Thymus (tissue), 11 donors: ENCODE results near the gene EEIG1. TPM values are rescaled to one million over a fixed set of nuclear protein-coding genes. Genes with fewer than 3 reads are reported as not detected.

ENCODE experiments used
- DNase-seq, 9 donors: peaks; one replicate each; pipeline ENCODE4 v3.0.0-alpha.2; 2013; ENCODE audit warnings: low spot score in 9 of 9, low read depth in 6 of 9, missing footprints in 1 of 9
- H3K27ac ChIP-seq, 2 donors: one replicate each; pipeline ENCODE4 v1.5.1; 2013; ENCODE audit warnings: control low read depth in 1 of 2, low read depth in 1 of 2, low read length in 1 of 2, mild to moderate bottlenecking in 1 of 2, moderate library complexity in 1 of 2
- H3K27me3 ChIP-seq, 2 donors: one replicate each; pipeline ENCODE4 v1.5.1; 2013; ENCODE audit warnings: low read length in 1 of 2; ENCODE audit not compliant: control insufficient read depth in 2 of 2, insufficient read depth in 1 of 2
- H3K36me3 ChIP-seq, 2 donors: one replicate each; pipeline ENCODE4 v1.5.1; 2013; ENCODE audit warnings: low read length in 1 of 2, mild to moderate bottlenecking in 1 of 2, moderate library complexity in 1 of 2; ENCODE audit not compliant: control insufficient read depth in 2 of 2, insufficient read depth in 2 of 2
- H3K4me1 ChIP-seq, 2 donors: one replicate each; pipeline ENCODE4 v1.5.1; 2013; ENCODE audit warnings: low read length in 2 of 2; ENCODE audit not compliant: control insufficient read depth in 2 of 2, insufficient read depth in 2 of 2
- H3K4me3 ChIP-seq, 2 donors: one replicate each; pipeline ENCODE4 v1.5.1; 2013; ENCODE audit warnings: low read length in 2 of 2, control low read depth in 1 of 2, mild to moderate bottlenecking in 1 of 2
- H3K9me3 ChIP-seq, 2 donors: one replicate each; pipeline ENCODE4 v1.5.1; 2013; ENCODE audit warnings: low read length in 1 of 2, mild to moderate bottlenecking in 1 of 2; ENCODE audit not compliant: control insufficient read depth in 2 of 2, insufficient read depth in 1 of 2
- WGBS: extraction: QIAGEN DNeasy Blood & Tissue Kit; methylation state at CpG from one replicate; pipeline ENCODE4 v1.1.7; 2013; 5-methylcytosine and 5-hydroxymethylcytosine counted together
- polyA plus RNA-seq: library from polyadenylated mRNA; stranded (reverse); fragments of 200-250 nt; gene quantifications from one replicate; pipeline ENCODE4 v1.2.3, GENCODE V29; 2013
- total RNA-seq: library from RNA; stranded (reverse); fragments of 120-200 nt; gene quantifications from one replicate; pipeline ENCODE4 v1.2.4, GENCODE V29; 2013
- donor health status: healthy.

Gene EEIG1
- total and polyA plus RNA-seq, 2 donors: 12.9 to 51.4 TPM

DNA sequence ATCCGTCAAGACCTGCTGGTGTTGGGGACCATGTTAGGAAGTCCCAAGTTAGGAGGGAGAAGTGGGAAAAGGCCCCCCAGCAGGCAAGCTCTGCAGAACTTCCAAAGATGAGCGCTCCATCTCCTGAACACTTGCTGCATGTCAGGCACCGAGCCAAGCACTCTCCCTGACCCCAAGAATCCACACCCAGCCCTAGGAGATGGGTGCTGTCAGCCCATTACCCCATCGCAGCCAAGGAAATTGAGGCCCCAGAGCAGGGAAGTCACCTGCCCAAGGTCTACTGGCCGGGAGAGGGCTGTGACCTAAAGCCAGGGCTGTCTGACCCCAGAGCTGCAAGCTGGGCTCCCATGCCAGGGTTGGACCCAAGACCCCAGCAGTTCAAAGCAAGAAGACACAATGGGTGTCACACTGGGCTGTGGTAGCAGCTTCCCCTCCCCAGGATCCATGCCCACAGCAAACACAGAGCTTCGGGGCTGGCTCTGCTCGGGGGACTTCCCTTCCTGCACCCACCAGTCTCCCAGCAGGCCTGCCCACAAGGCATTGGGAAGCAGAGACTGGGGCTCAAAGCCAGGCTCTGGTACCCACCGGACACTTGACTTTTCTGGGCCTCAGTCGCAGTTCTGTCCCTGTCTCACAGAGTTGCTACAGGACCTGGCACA is 13.5 kb downstream of the EEIG1 start:
- Histone ChIP-seq H3K4me3 (no peak overlapping the region), H3K4me1 (peaks cover 65 to 98% of the 10 kb centered on the region in 2 donors), H3K27ac (peak overlapping the region; percentile 46 to 97), H3K27me3 (no peaks in the 10 kb centered on the region), H3K36me3 (peaks cover 25 to 62% of the 10 kb centered on the region in 2 donors), H3K9me3 (no peaks in the 10 kb centered on the region)
- DNase-seq: no peak
- 71% methylated on average over 9 of the region's 9 CpGs for WGBS

- Histone ChIP-seq H3K4me3 (no peak overlapping the region), H3K4me1 (peaks cover 62 to 98% of the 10 kb centered on the region in 2 donors), H3K27ac (peak overlapping the region; percentile 69 to 97), H3K36me3 (peaks cover 30 to 64% of the 10 kb centered on the region in 2 donors), H3K27me3 (no peaks in the 10 kb centered on the region), H3K9me3 (no peaks in the 10 kb centered on the region)
- DNase-seq: no peak
- 65% methylated on average over 8 of the region's 8 CpGs for WGBS
Measured at GRCh38 chr9:127966416-127967150, 14.2 kb downstream of the EEIG1 start.

- WGBS: 91% methylated on average over 6 of the region's 6 CpGs
Measured at GRCh38 chr9:127965953-127966352, 14.8 kb downstream of the EEIG1 start.

GRCh38 chr9:127963359-127964064 is 17.3 kb downstream of the EEIG1 start:
- DNase-seq: no peak
- Histone ChIP-seq H3K9me3 (no peaks in the 10 kb centered on the region), H3K36me3 (peaks cover 37 to 74% of the 10 kb centered on the region in 2 donors), H3K4me1 (peaks cover 45 to 85% of the 10 kb centered on the region in 2 donors), H3K27me3 (no peaks in the 10 kb centered on the region), H3K27ac (peak overlapping the region; percentile 46 to 67), H3K4me3 (no peak overlapping the region)
- 94% methylated on average over 19 of the region's 19 CpGs for WGBS

More at GRCh38 chr9:127965953-127966352, 14.8 kb downstream of the EEIG1 start:
- H3K9me3 ChIP-seq: no peaks in the 10 kb centered on the region
- no peaks in the 10 kb centered on the region for H3K27me3 ChIP-seq
- peaks cover 34 to 70% of the 10 kb centered on the region in 2 donors for H3K36me3 ChIP-seq
- H3K4me3 ChIP-seq: no peak overlapping the region
- no peak for DNase-seq
- H3K27ac ChIP-seq: peak overlapping the region; percentile 81 to 97
- peaks cover 63 to 98% of the 10 kb centered on the region in 2 donors for H3K4me1 ChIP-seq

GRCh38 chr9:127963041-127963358 is 17.8 kb downstream of the EEIG1 start:
- Histone ChIP-seq H3K9me3 (no peaks in the 10 kb centered on the region), H3K27me3 (no peaks in the 10 kb centered on the region), H3K36me3 (peaks cover 37 to 69% of the 10 kb centered on the region in 2 donors), H3K4me1 (peaks cover 40 to 80% of the 10 kb centered on the region in 2 donors), H3K4me3 (no peak overlapping the region), H3K27ac (peak overlapping the region; percentile 46 to 67)
- 90% methylated on average over 3 of the region's 3 CpGs for WGBS
- no peak for DNase-seq

- WGBS: 73% methylated on average over 3 of the region's 3 CpGs
- peaks cover 33 to 66% of the 10 kb centered on the region in 2 donors for H3K36me3 ChIP-seq
- no peak overlapping the region for H3K27ac ChIP-seq
- no peak for DNase-seq
- no peaks in the 10 kb centered on the region for H3K9me3 ChIP-seq
- peaks cover 33 to 73% of the 10 kb centered on the region in 2 donors for H3K4me1 ChIP-seq
- H3K4me3 ChIP-seq: no peak overlapping the region
- no peaks in the 10 kb centered on the region for H3K27me3 ChIP-seq
Measured at GRCh38 chr9:127962278-127962677, 18.5 kb downstream of the EEIG1 start.

GRCh38 chr9:127961613-127962155 is 19.1 kb downstream of the EEIG1 start:
- WGBS: 98% methylated on average over 13 of the region's 13 CpGs
- peaks cover 27 to 70% of the 10 kb centered on the region in 2 donors for H3K4me1 ChIP-seq
- peaks cover 33 to 64% of the 10 kb centered on the region in 2 donors for H3K36me3 ChIP-seq
- H3K27ac ChIP-seq: no peak overlapping the region
- DNase-seq: no peak
- H3K9me3 ChIP-seq: no peaks in the 10 kb centered on the region
- H3K27me3 ChIP-seq: no peaks in the 10 kb centered on the region
- H3K4me3 ChIP-seq: no peak overlapping the region

- WGBS: 73% methylated on average over 2 of the region's 2 CpGs
- H3K9me3 ChIP-seq: no peaks in the 10 kb centered on the region
- peaks cover 23 to 70% of the 10 kb centered on the region in 2 donors for H3K4me1 ChIP-seq
- H3K27me3 ChIP-seq: no peaks in the 10 kb centered on the region
- H3K27ac ChIP-seq: peak overlapping the region; percentile 56 to 80
- H3K36me3 ChIP-seq: peaks cover 33 to 60% of the 10 kb centered on the region in 2 donors
- H3K4me3 ChIP-seq: no peak overlapping the region
- DNase-seq: no peak
Measured at GRCh38 chr9:127961155-127961490, 19.7 kb downstream of the EEIG1 start.
